ENCODE data around the gene ACOXL. TPM values are rescaled to one million over a fixed set of nuclear protein-coding genes. Genes with fewer than 3 reads are reported as not detected.

The ACOXL gene
- total and polyA plus RNA-seq, 2 donors (not counting 3 experiments of a cell fraction or from before 2014, with no cell fraction given) = not detected

- POLR2A ChIA-PET = no interaction called here
- H3K4me3 ChIP-seq (replicated peaks in 1 of 3; ENCODE audit: insufficient read depth in 1 of 3, low read depth in 1 of 3, low read length in 3 of 3) = no peak overlapping the region
- FAIRE-seq (no peak), DNase-seq (ENCODE audit: low read depth, low spot score) (no peak)
- TF ChIP-seq POLR2AphosphoS5 (IDR thresholded peaks at IDR 0.05; ENCODE audit: insufficient read depth, low read depth, low read length) (no peak), FOS (IDR thresholded peaks at IDR 0.05; ENCODE audit: borderline replicate concordance, insufficient read depth, low read length) (no peak), EZH2 (IDR thresholded peaks at IDR 0.05; ENCODE audit: borderline replicate concordance, low read depth, low read length, severe bottlenecking) (no peak), MAX (IDR thresholded peaks at IDR 0.05; ENCODE audit: insufficient read depth, insufficient read length) (no peak), GATA2 (IDR thresholded peaks at IDR 0.05; ENCODE audit: insufficient read depth, insufficient read length, low read depth, low read length) (no peak), CTCF (IDR thresholded peaks at IDR 0.05; ENCODE audit: extremely low read depth in 1 of 2, insufficient read depth in 1 of 2, low read depth in 1 of 2, low read length in 2 of 2) (no peak), POLR2A (IDR thresholded peaks at IDR 0.05; ENCODE audit: low read depth, low read length) (no peak), JUN (IDR thresholded peaks at IDR 0.05; ENCODE audit: borderline replicate concordance, insufficient read depth, insufficient read length, low read depth) (no peak), MYC (IDR thresholded peaks at IDR 0.05; ENCODE audit: low read depth, low read length) (no peak)
- H3K27ac ChIP-seq (ENCODE audit: insufficient read depth, low read depth, low read length) = no peak overlapping the region
- no peaks in the 10 kb centered on the region for H3K4me1 ChIP-seq (ENCODE audit: control insufficient read depth, extremely low read depth, insufficient read depth, low read length)
- no peak overlapping the region for H3K9ac ChIP-seq (replicated peaks; ENCODE audit: extremely low read depth, insufficient read depth, low read length)
- H3K9me3 ChIP-seq (replicated peaks; ENCODE audit: control insufficient read depth, insufficient read depth, low read length) = no peaks in the 10 kb centered on the region
- H4K20me1 ChIP-seq (replicated peaks; ENCODE audit: control insufficient read depth, extremely low read depth, insufficient read depth, low read length) = no peaks in the 10 kb centered on the region
- BruUV-seq (replicated peaks) = no TSS peak
- no peak overlapping the region for H2AFZ ChIP-seq (ENCODE audit: low read depth, low read length)
- H3K79me2 ChIP-seq (ENCODE audit: control insufficient read depth, insufficient read depth, low read length) = no peaks in the 10 kb centered on the region
- no peaks in the 10 kb centered on the region for H3K9me1 ChIP-seq (replicated peaks; ENCODE audit: control insufficient read depth, extremely low read depth, insufficient read depth, low read length)
- CTCF ChIA-PET = no interaction called here
- H3K27me3 ChIP-seq (ENCODE audit: control insufficient read depth in 2 of 2, insufficient read depth in 2 of 2, low read length in 2 of 2) = peaks cover 20 to 31% of the 10 kb centered on the region in 2 experiments
- no peak overlapping the region for H3K4me2 ChIP-seq (ENCODE audit: insufficient read depth, low read length)
- H3K36me3 ChIP-seq (ENCODE audit: control insufficient read depth in 2 of 2, extremely low read depth in 1 of 2, insufficient read depth in 2 of 2, low read length in 2 of 2) = no peaks in the 10 kb centered on the region
- dilution Hi-C loops (cut with MboI; ENCODE audit: extremely low pct_ligation_motif_present, low sequenced_read_pairs) = no loop called here
- intact Hi-C loops (cut with micrococcal nuclease) = no loop called here
Measured at GRCh38 chr2:110958346-110959119, 226.2 kb downstream of the ACOXL start.
